HEK293 (cell line): ENCODE data around the gene PI16.

ENCODE experiments used
- MYNN ChIP-seq: fragments of 450-650 bp; formaldehyde crosslinking; IDR thresholded peaks from 2 replicates; pipeline ENCODE4 v1.5.1; 2016; ENCODE audit warnings: missing biosample characterization, missing genetic modification characterization, borderline replicate concordance
- PBX3 ChIP-seq: sonication (generic); formaldehyde crosslinking; IDR thresholded peaks from 2 replicates; pipeline ENCODE4 v1.8.1; 2022; ENCODE audit warnings: mild to moderate bottlenecking, moderate library complexity, missing genetic modification reagents
- YY1 ChIP-seq: fragments of 450-650 bp; formaldehyde crosslinking; IDR thresholded peaks from 2 replicates; pipeline ENCODE4 v1.5.1; 2018; ENCODE audit warnings: missing biosample characterization, missing genetic modification characterization
- ZBTB11 ChIP-seq: fragments of 450-650 bp; formaldehyde crosslinking; conservative IDR thresholded peaks from 2 replicates; pipeline ENCODE4 v1.5.1; 2016; ENCODE audit warnings: low read depth, missing biosample characterization, missing genetic modification characterization
- ZBTB7A ChIP-seq: fragments of 450-650 bp; formaldehyde crosslinking; IDR thresholded peaks from 2 replicates; pipeline ENCODE4 v1.5.1; 2016; ENCODE audit warnings: low read depth, missing biosample characterization, missing genetic modification characterization
- ZNF10 ChIP-seq: fragments of 450-650 bp; formaldehyde crosslinking; IDR thresholded peaks from 2 replicates; pipeline ENCODE4 v1.5.1; 2017; ENCODE audit warnings: missing biosample characterization, missing genetic modification characterization
- ZNF624 ChIP-seq: fragments of 450-650 bp; formaldehyde crosslinking; IDR thresholded peaks from 2 replicates; pipeline ENCODE4 v1.5.1; 2017; ENCODE audit warnings: missing biosample characterization, missing genetic modification characterization
- ZNF776 ChIP-seq: fragments of 450-650 bp; formaldehyde crosslinking; IDR thresholded peaks from 2 replicates; pipeline ENCODE4 v1.5.0; 2017; ENCODE audit warnings: missing biosample characterization, missing genetic modification characterization, borderline replicate concordance
- ZNF830 ChIP-seq: fragments of 450-650 bp; IDR thresholded peaks from 2 replicates; pipeline ENCODE4 v1.5.0; 2018; ENCODE audit warnings: missing biosample characterization, missing genetic modification characterization, low read depth, mild to moderate bottlenecking, moderate library complexity
- ZSCAN23 ChIP-seq: fragments of 450-650 bp; formaldehyde crosslinking; IDR thresholded peaks from 2 replicates; pipeline ENCODE4 v1.5.1; 2016; ENCODE audit warnings: missing biosample characterization, missing genetic modification characterization
- TF ChIP-seq, protein P1 (sequence below): fragments of 450-650 bp; formaldehyde crosslinking; IDR thresholded peaks from 2 replicates; pipeline ENCODE4 v1.5.1; 2016; ENCODE audit warnings: missing biosample characterization, missing genetic modification characterization
- TF ChIP-seq, protein P2 (sequence below): fragments of 450-650 bp; formaldehyde crosslinking; IDR thresholded peaks from 2 replicates; pipeline ENCODE4 v1.5.0; 2017; ENCODE audit warnings: missing biosample characterization, missing genetic modification characterization, borderline replicate concordance
- TF ChIP-seq, protein P3 (sequence below): fragments of 450-650 bp; IDR thresholded peaks from 2 replicates; pipeline ENCODE4 v1.5.1; 2018; ENCODE audit warnings: missing biosample characterization, missing genetic modification characterization
- TF ChIP-seq, protein P4 (sequence below): fragments of 450-650 bp; formaldehyde crosslinking; IDR thresholded peaks from 2 replicates; pipeline ENCODE4 v1.5.1; 2016; ENCODE audit warnings: missing biosample characterization, missing genetic modification characterization

DNA sequence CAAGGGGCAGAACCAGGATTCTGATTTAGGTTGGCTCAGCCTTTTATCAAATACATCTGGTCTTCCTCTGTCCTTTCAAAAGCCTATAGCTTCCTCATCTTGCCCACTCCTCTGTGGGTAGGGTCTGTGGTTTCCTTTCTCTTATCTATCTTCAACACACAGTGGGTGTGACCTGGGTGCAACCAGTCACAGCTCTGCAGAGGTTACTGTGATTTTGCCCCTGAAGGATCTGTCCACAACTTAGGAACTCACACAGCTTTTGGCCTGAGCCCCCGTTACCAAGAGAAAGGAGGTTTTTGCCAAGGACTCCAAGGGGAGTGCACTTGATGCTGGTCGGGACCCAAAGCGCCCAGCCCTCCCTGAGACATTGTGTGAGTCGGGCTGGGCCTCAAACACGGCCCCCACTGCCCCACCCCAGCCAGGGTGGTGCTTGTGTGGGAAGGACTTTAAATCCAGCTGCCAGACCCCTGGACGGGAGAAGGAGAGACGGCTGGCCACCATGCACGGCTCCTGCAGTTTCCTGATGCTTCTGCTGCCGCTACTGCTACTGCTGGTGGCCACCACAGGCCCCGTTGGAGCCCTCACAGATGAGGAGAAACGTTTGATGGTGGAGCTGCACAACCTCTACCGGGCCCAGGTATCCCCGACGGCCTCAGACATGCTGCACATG is at the start of gene PI16:
- TF ChIP-seq, protein P1, sequence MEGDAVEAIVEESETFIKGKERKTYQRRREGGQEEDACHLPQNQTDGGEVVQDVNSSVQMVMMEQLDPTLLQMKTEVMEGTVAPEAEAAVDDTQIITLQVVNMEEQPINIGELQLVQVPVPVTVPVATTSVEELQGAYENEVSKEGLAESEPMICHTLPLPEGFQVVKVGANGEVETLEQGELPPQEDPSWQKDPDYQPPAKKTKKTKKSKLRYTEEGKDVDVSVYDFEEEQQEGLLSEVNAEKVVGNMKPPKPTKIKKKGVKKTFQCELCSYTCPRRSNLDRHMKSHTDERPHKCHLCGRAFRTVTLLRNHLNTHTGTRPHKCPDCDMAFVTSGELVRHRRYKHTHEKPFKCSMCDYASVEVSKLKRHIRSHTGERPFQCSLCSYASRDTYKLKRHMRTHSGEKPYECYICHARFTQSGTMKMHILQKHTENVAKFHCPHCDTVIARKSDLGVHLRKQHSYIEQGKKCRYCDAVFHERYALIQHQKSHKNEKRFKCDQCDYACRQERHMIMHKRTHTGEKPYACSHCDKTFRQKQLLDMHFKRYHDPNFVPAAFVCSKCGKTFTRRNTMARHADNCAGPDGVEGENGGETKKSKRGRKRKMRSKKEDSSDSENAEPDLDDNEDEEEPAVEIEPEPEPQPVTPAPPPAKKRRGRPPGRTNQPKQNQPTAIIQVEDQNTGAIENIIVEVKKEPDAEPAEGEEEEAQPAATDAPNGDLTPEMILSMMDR = no peak
- TF ChIP-seq PBX3 (CRISPR knock-in tag) = no peak
- TF ChIP-seq ZSCAN23 (tag by site-specific recombination) = no peak
- TF ChIP-seq, protein P2, sequence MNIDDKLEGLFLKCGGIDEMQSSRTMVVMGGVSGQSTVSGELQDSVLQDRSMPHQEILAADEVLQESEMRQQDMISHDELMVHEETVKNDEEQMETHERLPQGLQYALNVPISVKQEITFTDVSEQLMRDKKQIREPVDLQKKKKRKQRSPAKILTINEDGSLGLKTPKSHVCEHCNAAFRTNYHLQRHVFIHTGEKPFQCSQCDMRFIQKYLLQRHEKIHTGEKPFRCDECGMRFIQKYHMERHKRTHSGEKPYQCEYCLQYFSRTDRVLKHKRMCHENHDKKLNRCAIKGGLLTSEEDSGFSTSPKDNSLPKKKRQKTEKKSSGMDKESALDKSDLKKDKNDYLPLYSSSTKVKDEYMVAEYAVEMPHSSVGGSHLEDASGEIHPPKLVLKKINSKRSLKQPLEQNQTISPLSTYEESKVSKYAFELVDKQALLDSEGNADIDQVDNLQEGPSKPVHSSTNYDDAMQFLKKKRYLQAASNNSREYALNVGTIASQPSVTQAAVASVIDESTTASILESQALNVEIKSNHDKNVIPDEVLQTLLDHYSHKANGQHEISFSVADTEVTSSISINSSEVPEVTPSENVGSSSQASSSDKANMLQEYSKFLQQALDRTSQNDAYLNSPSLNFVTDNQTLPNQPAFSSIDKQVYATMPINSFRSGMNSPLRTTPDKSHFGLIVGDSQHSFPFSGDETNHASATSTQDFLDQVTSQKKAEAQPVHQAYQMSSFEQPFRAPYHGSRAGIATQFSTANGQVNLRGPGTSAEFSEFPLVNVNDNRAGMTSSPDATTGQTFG (tag by site-specific recombination) = no peak
- no peak for TF ChIP-seq ZNF10
- TF ChIP-seq, protein P3, sequence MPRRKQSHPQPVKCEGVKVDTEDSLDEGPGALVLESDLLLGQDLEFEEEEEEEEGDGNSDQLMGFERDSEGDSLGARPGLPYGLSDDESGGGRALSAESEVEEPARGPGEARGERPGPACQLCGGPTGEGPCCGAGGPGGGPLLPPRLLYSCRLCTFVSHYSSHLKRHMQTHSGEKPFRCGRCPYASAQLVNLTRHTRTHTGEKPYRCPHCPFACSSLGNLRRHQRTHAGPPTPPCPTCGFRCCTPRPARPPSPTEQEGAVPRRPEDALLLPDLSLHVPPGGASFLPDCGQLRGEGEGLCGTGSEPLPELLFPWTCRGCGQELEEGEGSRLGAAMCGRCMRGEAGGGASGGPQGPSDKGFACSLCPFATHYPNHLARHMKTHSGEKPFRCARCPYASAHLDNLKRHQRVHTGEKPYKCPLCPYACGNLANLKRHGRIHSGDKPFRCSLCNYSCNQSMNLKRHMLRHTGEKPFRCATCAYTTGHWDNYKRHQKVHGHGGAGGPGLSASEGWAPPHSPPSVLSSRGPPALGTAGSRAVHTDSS (tag by site-specific recombination) = no peak
- TF ChIP-seq ZBTB11 (tag by site-specific recombination) = no peak
- no peak for TF ChIP-seq ZBTB7A (tag by site-specific recombination)
- TF ChIP-seq ZNF830 (tag by site-specific recombination) = no peak
- TF ChIP-seq ZNF624 = no peak
- no peak for TF ChIP-seq MYNN (tag by site-specific recombination)
- TF ChIP-seq ZNF776 (tag by site-specific recombination) = no peak
- TF ChIP-seq, protein P4, sequence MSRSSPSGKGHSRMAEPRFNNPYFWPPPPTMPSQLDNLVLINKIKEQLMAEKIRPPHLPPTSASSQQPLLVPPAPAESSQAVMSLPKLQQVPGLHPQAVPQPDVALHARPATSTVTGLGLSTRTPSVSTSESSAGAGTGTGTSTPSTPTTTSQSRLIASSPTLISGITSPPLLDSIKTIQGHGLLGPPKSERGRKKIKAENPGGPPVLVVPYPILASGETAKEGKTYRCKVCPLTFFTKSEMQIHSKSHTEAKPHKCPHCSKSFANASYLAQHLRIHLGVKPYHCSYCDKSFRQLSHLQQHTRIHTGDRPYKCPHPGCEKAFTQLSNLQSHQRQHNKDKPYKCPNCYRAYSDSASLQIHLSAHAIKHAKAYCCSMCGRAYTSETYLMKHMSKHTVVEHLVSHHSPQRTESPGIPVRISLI = no peak
- no peak for TF ChIP-seq YY1 (tag by site-specific recombination)
